Measurements from ENCODE around the gene AUH. TPM values are rescaled to one million over a fixed set of nuclear protein-coding genes. Genes with fewer than 3 reads are reported as not detected.

Gene AUH
- total RNA-seq, 1 experiment from 2014 or later, result 21.7 TPM

DNA sequence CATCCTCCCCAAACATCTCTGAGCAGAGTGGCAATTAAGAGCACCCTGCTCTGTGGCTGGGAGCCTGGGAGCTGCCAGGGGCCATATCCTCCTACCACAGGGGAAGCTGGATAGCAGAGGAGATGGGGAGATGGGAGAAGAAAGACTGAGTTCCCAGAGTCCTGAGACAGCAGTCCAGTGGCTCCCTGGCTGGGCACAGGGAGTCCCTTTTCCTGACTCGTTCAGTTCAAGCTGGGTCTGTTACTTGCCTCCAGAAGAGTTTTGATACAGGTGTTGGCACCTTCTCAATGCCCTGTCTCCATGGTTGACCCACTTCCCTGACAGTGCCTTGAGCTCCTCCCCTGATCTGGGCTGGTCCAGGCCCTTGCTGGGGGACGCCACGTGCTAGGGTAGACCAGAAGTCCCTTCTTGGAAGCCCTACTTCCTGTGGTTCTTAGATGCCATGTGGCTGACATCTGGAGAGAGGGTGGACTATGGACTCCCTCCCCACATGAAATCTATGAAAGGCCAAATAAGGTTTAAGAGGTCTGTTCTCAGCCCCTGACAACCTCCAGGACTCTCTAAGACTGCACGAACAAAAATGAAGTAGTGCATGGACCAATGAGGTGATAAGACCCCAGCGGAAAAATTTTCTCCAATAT is 166.2 kb downstream of the AUH start:
- no peak overlapping the region for H3K27ac ChIP-seq (ENCODE audit: insufficient read length, low read depth, low read length)
- no peak overlapping the region for H2AFZ ChIP-seq (ENCODE audit: low read length)
- H2BK15ac ChIP-seq (ENCODE audit: low read depth, low read length), result no peak overlapping the region
- peaks cover 4% of the 10 kb centered on the region; the same call in 1 of the 2 replicates for H3K27me3 ChIP-seq (ENCODE audit: insufficient read depth, low read length)
- H2AK5ac ChIP-seq (ENCODE audit: insufficient read length, low read length), result no peak overlapping the region
- TF ChIP-seq, protein P1, sequence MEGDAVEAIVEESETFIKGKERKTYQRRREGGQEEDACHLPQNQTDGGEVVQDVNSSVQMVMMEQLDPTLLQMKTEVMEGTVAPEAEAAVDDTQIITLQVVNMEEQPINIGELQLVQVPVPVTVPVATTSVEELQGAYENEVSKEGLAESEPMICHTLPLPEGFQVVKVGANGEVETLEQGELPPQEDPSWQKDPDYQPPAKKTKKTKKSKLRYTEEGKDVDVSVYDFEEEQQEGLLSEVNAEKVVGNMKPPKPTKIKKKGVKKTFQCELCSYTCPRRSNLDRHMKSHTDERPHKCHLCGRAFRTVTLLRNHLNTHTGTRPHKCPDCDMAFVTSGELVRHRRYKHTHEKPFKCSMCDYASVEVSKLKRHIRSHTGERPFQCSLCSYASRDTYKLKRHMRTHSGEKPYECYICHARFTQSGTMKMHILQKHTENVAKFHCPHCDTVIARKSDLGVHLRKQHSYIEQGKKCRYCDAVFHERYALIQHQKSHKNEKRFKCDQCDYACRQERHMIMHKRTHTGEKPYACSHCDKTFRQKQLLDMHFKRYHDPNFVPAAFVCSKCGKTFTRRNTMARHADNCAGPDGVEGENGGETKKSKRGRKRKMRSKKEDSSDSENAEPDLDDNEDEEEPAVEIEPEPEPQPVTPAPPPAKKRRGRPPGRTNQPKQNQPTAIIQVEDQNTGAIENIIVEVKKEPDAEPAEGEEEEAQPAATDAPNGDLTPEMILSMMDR (conservative IDR thresholded peaks at IDR 0.05), result no peak
- no peak overlapping the region for H3K9ac ChIP-seq (ENCODE audit: extremely low read depth, insufficient read length, low read length)
- Mint-ChIP-seq H3K4me1 (peaks cover 24 to 31% of the 10 kb centered on the region in 2 experiments), H3K27ac (peak overlapping the region in 1 of 3 experiments; percentile 35; a peak in 1 of 7 replicates), H3K4me3 (no peak overlapping the region), H3K9me3 (peaks cover 4 to 8% of the 10 kb centered on the region in 2 experiments; a peak in 3 of 5 replicates), H3K27me3 (ENCODE audit: low read depth) (peaks cover 49% of the 10 kb centered on the region), H3K36me3 (ENCODE audit: insufficient read depth in 1 of 3, low read depth in 3 of 3) (peaks cover 0 to 9% (median 6%) of the 10 kb centered on the region in 3 experiments; a peak in 3 of 7 replicates)
- no peaks in the 10 kb centered on the region for H4K20me1 ChIP-seq (ENCODE audit: control insufficient read depth, insufficient read depth, insufficient read length)
- H3T11ph ChIP-seq (ENCODE audit: low read length), result no peak overlapping the region
- no peak overlapping the region for H2BK20ac ChIP-seq (ENCODE audit: low read depth, low read length, poor library complexity, severe bottlenecking)
- no peak overlapping the region for H2BK12ac ChIP-seq (ENCODE audit: insufficient read length, low read depth, low read length)
- H3K56ac ChIP-seq (ENCODE audit: insufficient read length, low read depth, low read length), result no peak overlapping the region
- H3K79me1 ChIP-seq (ENCODE audit: insufficient read depth, low read depth, low read length, poor library complexity, severe bottlenecking), result no peaks in the 10 kb centered on the region
- no peak overlapping the region for H2BK120ac ChIP-seq (ENCODE audit: low read depth, low read length, poor library complexity, severe bottlenecking)
- H3K79me2 ChIP-seq (ENCODE audit: insufficient read depth, low read length), result no peaks in the 10 kb centered on the region
- H4K91ac ChIP-seq (ENCODE audit: insufficient read length, low read depth, low read length), result no peak overlapping the region
- H3K18ac ChIP-seq (ENCODE audit: insufficient read length, low read depth, low read length), result no peak overlapping the region
- H3K4ac ChIP-seq (ENCODE audit: low read depth, low read length), result no peak overlapping the region
- no peaks in the 10 kb centered on the region for H3K23me2 ChIP-seq (ENCODE audit: insufficient read length, low read depth, low read length, poor library complexity, severe bottlenecking)
- no peak overlapping the region for H4K5ac ChIP-seq (ENCODE audit: insufficient read length, low read depth, low read length)
- H4K8ac ChIP-seq (replicated peaks; ENCODE audit: insufficient read length, low read depth, low read length), result no peak overlapping the region
- no peak overlapping the region for H2BK5ac ChIP-seq (ENCODE audit: insufficient read length, low read length)
- H3K14ac ChIP-seq (ENCODE audit: insufficient read depth, low read length), result no peak overlapping the region
- no CpG with 5 or more reads among the region's 5 CpGs for WGBS (ENCODE audit: extremely low coverage, insufficient read length, low lambda C conversion rate)
- no peak overlapping the region for H3K4me2 ChIP-seq (ENCODE audit: insufficient read depth, insufficient read length, low read length)
- H3K4me1 ChIP-seq (ENCODE audit: insufficient read depth, low read length), result peaks cover 5% of the 10 kb centered on the region; the same call in 1 of the 2 replicates
- DNase-seq, result no peak
- no peaks in the 10 kb centered on the region for H3K9me3 ChIP-seq (ENCODE audit: control insufficient read depth, low read depth, low read length)
- no peak overlapping the region for H3K23ac ChIP-seq (ENCODE audit: insufficient read length, low read depth, low read length)
